Measurements from ENCODE around the gene FOXP1. TPM values are rescaled to one million over a fixed set of nuclear protein-coding genes. Genes with fewer than 3 reads are reported as not detected.

The FOXP1 gene
- total and polyA plus RNA-seq, 2 of the 8 experiments (the other 6 are each of a cell fraction or from before 2014, with no cell fraction given) = 13.9 to 25.4 TPM

DNA sequence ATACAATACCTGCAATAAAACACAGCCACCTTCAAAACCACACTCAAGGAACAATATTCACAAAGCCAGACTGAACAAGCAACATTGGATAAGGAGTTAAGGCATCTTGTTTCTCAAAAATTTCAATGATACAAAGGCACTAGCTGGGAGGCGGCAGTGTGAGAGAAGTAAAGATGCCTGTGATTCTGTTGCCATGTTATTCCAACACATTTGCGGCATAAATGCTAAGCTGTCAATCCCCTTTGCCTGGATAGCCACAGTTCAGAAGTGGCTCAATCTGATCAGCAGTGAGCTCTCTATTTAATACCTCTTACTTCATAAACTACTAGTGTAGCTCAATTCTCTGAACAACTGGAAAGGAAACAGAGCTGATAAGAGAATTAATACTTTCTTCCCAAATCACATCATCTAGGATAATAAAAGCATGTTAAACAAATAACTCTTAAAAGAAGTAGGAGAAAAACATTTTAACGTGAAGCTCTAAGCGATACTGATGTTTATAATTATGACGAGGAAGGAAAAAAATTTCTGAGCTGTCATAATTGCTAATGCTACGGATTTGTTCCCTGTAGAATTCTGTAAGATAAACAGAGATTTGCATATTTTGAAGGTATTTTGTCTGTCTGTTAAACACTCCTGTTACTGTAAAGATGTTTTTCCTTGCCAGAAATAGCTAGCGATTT lies 358.4 kb downstream of the FOXP1 start:
- H3K56ac ChIP-seq (replicated peaks; ENCODE audit: insufficient read length, low read depth, low read length) = no peak overlapping the region
- no peak overlapping the region for H3K14ac ChIP-seq (ENCODE audit: insufficient read length)
- H3K18ac ChIP-seq (ENCODE audit: extremely low read depth, low read length) = no peak overlapping the region
- no peak overlapping the region for H3K4me3 ChIP-seq (ENCODE audit: extremely low read depth in 1 of 4, insufficient read depth in 2 of 4, low read depth in 3 of 4, low read length in 4 of 4)
- H4K8ac ChIP-seq (ENCODE audit: extremely low read depth, insufficient read depth, low read length) = no peak overlapping the region
- no peaks in the 10 kb centered on the region for H3K36me3 ChIP-seq (ENCODE audit: control insufficient read depth in 2 of 4, insufficient read depth in 4 of 4, low read length in 3 of 4)
- no peak for FAIRE-seq
- H3K9ac ChIP-seq (replicated peaks in 1 of 4; ENCODE audit: extremely low read depth in 1 of 4, low read depth in 3 of 4, low read length in 3 of 4) = no peak overlapping the region
- no peak overlapping the region for H4K5ac ChIP-seq (ENCODE audit: insufficient read length, low read depth, low read length)
- H3K23me2 ChIP-seq (ENCODE audit: low read depth, low read length) = no peaks in the 10 kb centered on the region
- H2BK12ac ChIP-seq (ENCODE audit: low read depth, low read length) = no peak overlapping the region
- H2AK5ac ChIP-seq (ENCODE audit: low read depth, low read length) = no peak overlapping the region
- H4K91ac ChIP-seq (replicated peaks; ENCODE audit: insufficient read length, low read length) = no peak overlapping the region
- H3K23ac ChIP-seq (ENCODE audit: insufficient read length) = no peak overlapping the region
- peaks cover 0 to 16% of the 10 kb centered on the region in 2 experiments; a peak in 1 of 4 replicates for H3K79me2 ChIP-seq (ENCODE audit: control insufficient read depth in 1 of 2, insufficient read depth in 2 of 2, low read length in 2 of 2)
- peaks cover 5% of the 10 kb centered on the region for H3K79me1 ChIP-seq (ENCODE audit: low read depth, low read length)
- no peak overlapping the region for H3K4ac ChIP-seq (replicated peaks; ENCODE audit: insufficient read length, low read depth, low read length)
- WGBS, 2 experiments (ENCODE audit: extremely low coverage in 1 of 2, insufficient coverage in 1 of 2, insufficient read length in 1 of 2, insufficient replicate concordance in 2 of 2, low coverage in 1 of 2, low lambda C conversion rate in 2 of 2, missing lambda C conversion rate in 1 of 2) = 91% methylated on average over 7 of the region's 7 CpGs; no CpG with 5 or more reads in 1 of the 2 experiments
- POLR2A ChIA-PET (ENCODE audit: partially characterized antibody) = interaction anchor here (0.6 to 1.1 kb wide), 2 partner anchors 11 to 18 kb away, joined by 3 to 4 read pairs; no protein-coding TSS in a partner anchor
- CTCF ChIA-PET (ENCODE audit: partially characterized antibody) = interaction anchor here (1.7 kb wide), 1 partner anchor 10 kb away, joined by 9 read pairs; no protein-coding TSS in a partner anchor
- H3K9me3 ChIP-seq (ENCODE audit: insufficient read depth in 2 of 2, low read depth in 1 of 2, low read length in 1 of 2) = no peaks in the 10 kb centered on the region
- no peak overlapping the region for H3K4me2 ChIP-seq (ENCODE audit: insufficient read depth in 1 of 2, low read depth in 2 of 2, low read length in 2 of 2)
- no peaks in the 10 kb centered on the region for H3K27me3 ChIP-seq (replicated peaks in 1 of 4; ENCODE audit: control insufficient read depth in 3 of 4, extremely low read depth in 1 of 4, insufficient read depth in 3 of 4, low read length in 3 of 4)
- peaks cover under 1 to 9% (median 5%) of the 10 kb centered on the region in 4 experiments; a peak in 5 of 7 replicates for H3K4me1 ChIP-seq (replicated peaks in 1 of 4; ENCODE audit: control insufficient read depth in 3 of 4, insufficient read depth in 4 of 4, low read length in 3 of 4)
- H2BK20ac ChIP-seq (ENCODE audit: low read length) = no peak overlapping the region
- no peak overlapping the region for H3K27ac ChIP-seq (ENCODE audit: low read depth, low read length)
- H2BK5ac ChIP-seq (ENCODE audit: low read depth, low read length) = no peak overlapping the region
- no peak for DNase-seq (ENCODE audit: low read depth in 1 of 2, low spot score in 2 of 2)
- no peak overlapping the region for H2BK15ac ChIP-seq (ENCODE audit: low read length)
- no peak overlapping the region for H2BK120ac ChIP-seq (replicated peaks; ENCODE audit: low read depth, low read length)
- H4K20me1 ChIP-seq (replicated peaks in 1 of 2; ENCODE audit: control insufficient read depth in 1 of 2, insufficient read depth in 2 of 2, low read length in 2 of 2) = peaks cover 0 to 2% of the 10 kb centered on the region in 2 experiments
- TF ChIP-seq POLR2AphosphoS5 (IDR thresholded peaks at IDR 0.05; ENCODE audit: low read depth, low read length) (no peak), SP4 (IDR thresholded peaks at IDR 0.05; ENCODE audit: low read length) (no peak), SAP30 (IDR thresholded peaks at IDR 0.05; ENCODE audit: insufficient read depth, insufficient replicate concordance, low read length) (no peak), PHF8 (conservative IDR thresholded peaks at IDR 0.05; ENCODE audit: low read depth, low read length) (no peak)
- H2AFZ ChIP-seq (ENCODE audit: low read length) = no peak overlapping the region

All from H1 (cell line).